Peyer's patch (tissue), 4 donors: ENCODE results near the gene NRM. TPM values are rescaled to one million over a fixed set of nuclear protein-coding genes. Genes with fewer than 3 reads are reported as not detected.
"Not testable (repeated sequence)": the region's sequence is repeated elsewhere in the genome, so short reads cannot be mapped to it uniquely, and the experiment has no call there.

Experiments
- DNase-seq, 3 donors: peaks; one replicate each; pipeline ENCODE4 v3.0.0-alpha.2; 2017 to 2019
- H3K27ac ChIP-seq, 4 donors: fragments of 200-600 bp; sonication (generic); one replicate each; pipeline ENCODE4 v1.5.1; 2016 to 2019
- H3K27me3 ChIP-seq, 2 donors: fragments of 200-600 bp; sonication (generic); one replicate each; pipeline ENCODE4 v1.5.1; 2019
- H3K36me3 ChIP-seq, 3 donors: fragments of 200-600 bp; sonication (generic); one replicate each; pipeline ENCODE4 v1.5.1; 2016 to 2019
- H3K4me1 ChIP-seq, 4 donors: fragments of 200-600 bp; sonication (generic); one replicate each; pipeline ENCODE4 v1.5.1; 2016 to 2019
- H3K4me3 ChIP-seq, 4 donors: fragments of 200-600 bp; sonication (generic); 1 replicate in 3 of 4; 2 replicates in 1 of 4; pipeline ENCODE4 v1.5.1; 2016 to 2019; ENCODE audit warnings: mild to moderate bottlenecking in 1 of 4
- H3K9me3 ChIP-seq, 4 donors: fragments of 200-600 bp; sonication (generic); one replicate each; pipeline ENCODE4 v1.5.1; 2016 to 2019; ENCODE audit warnings: mild to moderate bottlenecking in 1 of 4
- CTCF ChIP-seq, 6 experiments: fragments of 450-650 bp in 4 of 6; fragments of 200-600 bp in 2 of 6; sonication (generic) in 1 of 6; IDR thresholded peaks; one replicate each; pipeline ENCODE4 v1.5.1; 2017 to 2019; ENCODE audit warnings: antibody characterized with exemption in 6 of 6, mild to moderate bottlenecking in 3 of 6, moderate library complexity in 1 of 6
- POLR2A ChIP-seq, 2 donors: fragments of 450-650 bp; IDR thresholded peaks; one replicate each; pipeline ENCODE4 v1.5.1; 2017; ENCODE audit warnings: antibody characterized with exemption in 2 of 2, mild to moderate bottlenecking in 2 of 2, moderate library complexity in 2 of 2
- total RNA-seq, 4 donors: library from RNA; depleted of rRNA; stranded (reverse); fragments of >200 nt; gene quantifications; one replicate each; pipeline ENCODE4 v1.1.0, GENCODE V29; 2016

Gene NRM
- total RNA-seq, 4 donors from 2014 or later = 2.0 to 2.7 TPM; not detected in 2

- H3K27ac ChIP-seq = peak overlapping the region; percentile 22 to 98 (median 64)
Observed at GRCh38 chr6:30678964-30679726, 11.6 kb downstream of the NRM start.

GRCh38 chr6:30676660-30677285 lies 14.0 kb downstream of the NRM start:
- H3K9me3 ChIP-seq = no peaks in the 10 kb centered on the region
- no peak overlapping the region for H3K27ac ChIP-seq
- H3K27me3 ChIP-seq = no peaks in the 10 kb centered on the region
- peaks cover 0 to 24% (median 0%) of the 10 kb centered on the region in 3 donors for H3K36me3 ChIP-seq
- peaks cover 0 to 34% (median 13%) of the 10 kb centered on the region in 4 donors for H3K4me1 ChIP-seq
- DNase-seq = no peak
- TF ChIP-seq CTCF (IDR thresholded peaks at IDR 0.05) (no peak), POLR2A (IDR thresholded peaks at IDR 0.05) (no peak)
- no peak overlapping the region for H3K4me3 ChIP-seq

More at GRCh38 chr6:30678964-30679726, 11.6 kb downstream of the NRM start:
- TF ChIP-seq POLR2A (IDR thresholded peaks at IDR 0.05) (no peak), CTCF (IDR thresholded peaks at IDR 0.05) (peak; percentile 88 to 99 (median 96))
- Histone ChIP-seq H3K36me3 (peaks cover 0 to 24% (median 0%) of the 10 kb centered on the region in 3 donors), H3K4me1 (peaks cover 0 to 41% (median 9%) of the 10 kb centered on the region in 4 donors), H3K27me3 (no peaks in the 10 kb centered on the region), H3K4me3 (peak overlapping the region; percentile 6 to 75 (median 28)), H3K9me3 (no peaks in the 10 kb centered on the region)
- peak; percentile 84 to 94 (median 92) for DNase-seq

GRCh38 chr6:30672445-30673253 lies 18.1 kb downstream of the NRM start, which contains the start of gene DHX16:
TSS of gene DHX16 (minus strand) at chr6:30673006. CDS start at chr6:30672841, 165 bp downstream.
- H3K4me1 ChIP-seq = peaks cover 0 to 18% (median 11%) of the 10 kb centered on the region in 4 donors

GRCh38 chr6:30670760-30671527 lies 19.8 kb downstream of the NRM start:
- Histone ChIP-seq H3K4me3 (no peak overlapping the region), H3K9me3 (no peaks in the 10 kb centered on the region), H3K4me1 (peaks cover 0 to 18% (median 11%) of the 10 kb centered on the region in 4 donors), H3K27me3 (no peaks in the 10 kb centered on the region), H3K36me3 (peaks cover 0 to 50% (median 0%) of the 10 kb centered on the region in 3 donors), H3K27ac (no peak overlapping the region)
- no peak for DNase-seq
- no peak for TF ChIP-seq CTCF (IDR thresholded peaks at IDR 0.05)
- no peak for TF ChIP-seq POLR2A (IDR thresholded peaks at IDR 0.05)

More at GRCh38 chr6:30672445-30673253, 18.1 kb downstream of the NRM start, which contains the start of gene DHX16:
- DNase-seq = peak; percentile 95 to 98 (median 96)
- no peaks in the 10 kb centered on the region for H3K9me3 ChIP-seq
- no peaks in the 10 kb centered on the region for H3K27me3 ChIP-seq
- H3K36me3 ChIP-seq = peaks cover 0 to 44% (median 0%) of the 10 kb centered on the region in 3 donors
- TF ChIP-seq POLR2A (IDR thresholded peaks at IDR 0.05) (peak; percentile 54 to 69), CTCF (IDR thresholded peaks at IDR 0.05) (peak; percentile 88 to 96 (median 94))
- peak within 1 kb of the TSS; percentile 82 to 98 (median 95) for H3K4me3 ChIP-seq
- H3K27ac ChIP-seq = peak within 1 kb of the TSS; percentile 79 to 92 (median 89)

GRCh38 chr6:30666300-30666699 lies 24.5 kb downstream of the NRM start:
- DNase-seq, H3K9me3 ChIP-seq, H3K27ac ChIP-seq, H3K4me1 ChIP-seq, H3K27me3 ChIP-seq, H3K4me3 ChIP-seq: not testable (repeated sequence)
- peaks cover 0 to 96% (median 0%) of the 10 kb centered on the region in 3 donors for H3K36me3 ChIP-seq
